ENCODE results near the gene OPN4. TPM values are rescaled to one million over a fixed set of nuclear protein-coding genes. Genes with fewer than 3 reads are reported as not detected.
A peak's percentile ranks its signal among the peaks of the same experiment; 100 is the strongest.
"Not testable (repeated sequence)": the region's sequence is repeated elsewhere in the genome, so short reads cannot be mapped to it uniquely, and the experiment has no call there.

The OPN4 gene
- total RNA-seq, 6 donors from 2014 or later = not detected

GRCh38 chr10:86636311-86636710 lies 18.0 kb upstream of the OPN4 start:
- no peaks in the 10 kb centered on the region for H3K9me3 ChIP-seq
- WGBS, 2 donors = 70 to 75% methylated on average over 2 of the region's 2 CpGs
- ATAC-seq (ENCODE audit: low FRiP score in 2 of 2) (no peak), DNase-seq (no peak)
- TF ChIP-seq CTCF (IDR thresholded peaks at IDR 0.05) (no peak), POLR2A (IDR thresholded peaks at IDR 0.05) (no peak)
- H3K4me3 ChIP-seq = no peak overlapping the region
- H3K27me3 ChIP-seq = peaks cover 0 to 17% (median 4%) of the 10 kb centered on the region in 4 donors
- H3K4me1 ChIP-seq = peaks cover 0 to 8% (median 3%) of the 10 kb centered on the region in 4 donors
- no peak overlapping the region for H3K27ac ChIP-seq
- H3K36me3 ChIP-seq = no peaks in the 10 kb centered on the region

- Histone ChIP-seq H3K27ac (no peak overlapping the region), H3K27me3 (no peaks in the 10 kb centered on the region), H3K9me3 (no peaks in the 10 kb centered on the region), H3K36me3 (no peaks in the 10 kb centered on the region), H3K4me1 (no peaks in the 10 kb centered on the region), H3K4me3 (no peak overlapping the region)
- TF ChIP-seq POLR2AphosphoS5 (IDR thresholded peaks at IDR 0.05) = no peak
- TF ChIP-seq CTCF (IDR thresholded peaks at IDR 0.05) = no peak
- TF ChIP-seq EP300 (IDR thresholded peaks at IDR 0.05) = no peak
- no peak for TF ChIP-seq POLR2A (IDR thresholded peaks at IDR 0.05)
- no peak for DNase-seq
- ATAC-seq (ENCODE audit: low FRiP score in 2 of 2) = no peak
Measured at GRCh38 chr10:86642021-86642420, 12.3 kb upstream of the OPN4 start.

GRCh38 chr10:86642499-86642898 lies 11.8 kb upstream of the OPN4 start:
- Histone ChIP-seq H3K27ac (no peak overlapping the region), H3K9me3 (no peaks in the 10 kb centered on the region), H3K36me3 (no peaks in the 10 kb centered on the region), H3K27me3 (no peaks in the 10 kb centered on the region), H3K4me1 (no peaks in the 10 kb centered on the region), H3K4me3 (no peak overlapping the region)
- TF ChIP-seq EP300 (IDR thresholded peaks at IDR 0.05) (no peak), POLR2AphosphoS5 (IDR thresholded peaks at IDR 0.05) (no peak), POLR2A (IDR thresholded peaks at IDR 0.05) (no peak)
- no peak for DNase-seq
- ATAC-seq (ENCODE audit: low FRiP score in 2 of 2) = peak in 1 of 2 donors; percentile 44
- 75 to 78% methylated on average over 5 of the region's 5 CpGs for WGBS, 2 donors

GRCh38 chr10:86644152-86644793 lies 10.1 kb upstream of the OPN4 start:
- TF ChIP-seq POLR2AphosphoS5 (IDR thresholded peaks at IDR 0.05) (no peak), EP300 (IDR thresholded peaks at IDR 0.05) (peak in 1 of 4 donors; percentile 54)
- H3K4me3 ChIP-seq = no peak overlapping the region
- peaks cover 3 to 8% (median 5%) of the 10 kb centered on the region in 4 donors for H3K4me1 ChIP-seq
- ATAC-seq (ENCODE audit: low FRiP score in 2 of 2) = peak in 1 of 2 donors; percentile 66
- H3K27ac ChIP-seq = no peak overlapping the region
- H3K9me3 ChIP-seq = no peaks in the 10 kb centered on the region
- WGBS, 2 donors = 68 to 76% methylated on average over 5 of the region's 5 CpGs
- DNase-seq = no peak
- no peaks in the 10 kb centered on the region for H3K27me3 ChIP-seq
- H3K36me3 ChIP-seq = no peaks in the 10 kb centered on the region

- TF ChIP-seq POLR2A (IDR thresholded peaks at IDR 0.05) (no peak), POLR2AphosphoS5 (IDR thresholded peaks at IDR 0.05) (no peak), EP300 (IDR thresholded peaks at IDR 0.05) (no peak), CTCF (IDR thresholded peaks at IDR 0.05) (no peak)
Measured at GRCh38 chr10:86644794-86645445, 9.4 kb upstream of the OPN4 start.

GRCh38 chr10:86645621-86646165 lies 8.7 kb upstream of the OPN4 start:
- not testable (repeated sequence) for DNase-seq

More at GRCh38 chr10:86644794-86645445, 9.4 kb upstream of the OPN4 start:
- no peaks in the 10 kb centered on the region for H3K27me3 ChIP-seq
- peaks cover 5 to 13% (median 10%) of the 10 kb centered on the region in 4 donors for H3K4me1 ChIP-seq
- no peaks in the 10 kb centered on the region for H3K36me3 ChIP-seq
- DNase-seq (no peak), ATAC-seq (ENCODE audit: low FRiP score in 2 of 2) (peak in 1 of 2 donors; percentile 4)
- no peak overlapping the region for H3K27ac ChIP-seq
- no peaks in the 10 kb centered on the region for H3K9me3 ChIP-seq
- H3K4me3 ChIP-seq = no peak overlapping the region
- 84 to 96% methylated on average over 3 to 5 of the region's 5 CpGs for WGBS, 2 donors

More at GRCh38 chr10:86645621-86646165, 8.7 kb upstream of the OPN4 start:
- H3K27me3 ChIP-seq; H3K9me3 ChIP-seq; H3K36me3 ChIP-seq; H3K27ac ChIP-seq; H3K4me3 ChIP-seq; ATAC-seq (ENCODE audit: low FRiP score in 2 of 2): not testable (repeated sequence)
- H3K4me1 ChIP-seq = peaks cover 5 to 13% (median 10%) of the 10 kb centered on the region in 4 donors
- WGBS, 2 donors = 97 to 98% methylated on average over 5 of the region's 5 CpGs

Data from upper lobe of left lung (tissue), 6 donors.